Glutamatergic neuron (in vitro differentiated cells): ENCODE measurements around the gene IRAK3. TPM values are rescaled to one million over a fixed set of nuclear protein-coding genes. Genes with fewer than 3 reads are reported as not detected.
"Not testable (repeated sequence)": the region's sequence is repeated elsewhere in the genome, so short reads cannot be mapped to it uniquely, and the experiment has no call there.

Experiments
- DNase-seq: peaks from one replicate; pipeline ENCODE4 v3.0.0; 2022
- H3K27ac Mint-ChIP-seq: one replicate; pipeline ENCODE4 v1.8.0; 2020; ENCODE audit warnings: mild to moderate bottlenecking, mixed read lengths, inconsistent platforms; ENCODE audit not compliant: unreplicated experiment
- H3K27me3 Mint-ChIP-seq: one replicate; pipeline ENCODE4 v1.8.0; 2020; ENCODE audit warnings: mild to moderate bottlenecking, moderate library complexity, mixed read lengths, inconsistent platforms; ENCODE audit not compliant: unreplicated experiment
- H3K36me3 Mint-ChIP-seq: one replicate; pipeline ENCODE4 v1.8.0; 2020; ENCODE audit warnings: mild to moderate bottlenecking, mixed read lengths, inconsistent platforms; ENCODE audit not compliant: unreplicated experiment
- H3K4me1 Mint-ChIP-seq: one replicate; pipeline ENCODE4 v1.8.0; 2020; ENCODE audit warnings: mild to moderate bottlenecking, low read depth, mixed read lengths, inconsistent platforms; ENCODE audit not compliant: unreplicated experiment
- H3K4me3 Mint-ChIP-seq: one replicate; pipeline ENCODE4 v1.8.0; 2020; ENCODE audit warnings: mild to moderate bottlenecking, mixed read lengths, inconsistent platforms; ENCODE audit not compliant: unreplicated experiment
- H3K9me3 Mint-ChIP-seq: one replicate; pipeline ENCODE4 v1.8.0; 2020; ENCODE audit warnings: mild to moderate bottlenecking, moderate library complexity, mixed read lengths, inconsistent platforms; ENCODE audit not compliant: unreplicated experiment
- CTCF ChIP-seq: fragments of 200-600 bp; sonication (generic); IDR thresholded peaks from one replicate; pipeline ENCODE4 v1.5.0; 2021; ENCODE audit not compliant: partially characterized antibody, unreplicated experiment
- total RNA-seq: library from RNA; stranded (reverse); fragmentation: NEBNext Ultra II Directional; extraction: Animal tissue kit (Norgen Biotek cat#: 25700); gene quantifications from one replicate; pipeline ENCODE4 v1.2.1, GENCODE V29; 2021; ENCODE audit not compliant: unreplicated experiment

The IRAK3 gene
- total RNA-seq, 1 donor from 2014 or later = 3.9 TPM

GRCh38 chr12:66206141-66206540 is 17.1 kb downstream of the IRAK3 start:
- TF ChIP-seq CTCF = no peak
- Mint-ChIP-seq H3K4me1 (no peaks in the 10 kb centered on the region), H3K27ac (no peak overlapping the region), H3K4me3 (no peak overlapping the region), H3K36me3 (peaks cover 6% of the 10 kb centered on the region), H3K27me3 (no peaks in the 10 kb centered on the region), H3K9me3 (no peaks in the 10 kb centered on the region)
- no peak for DNase-seq

- Mint-ChIP-seq H3K27me3 (no peaks in the 10 kb centered on the region), H3K4me1 (no peaks in the 10 kb centered on the region), H3K9me3 (peaks cover 2% of the 10 kb centered on the region), H3K4me3 (no peak overlapping the region), H3K36me3 (peaks cover 17% of the 10 kb centered on the region), H3K27ac (no peak overlapping the region)
- DNase-seq = no peak
- TF ChIP-seq CTCF = no peak
Observed at GRCh38 chr12:66210840-66211239, 21.8 kb downstream of the IRAK3 start.

- not testable (repeated sequence) for H3K9me3 Mint-ChIP-seq, H3K27me3 Mint-ChIP-seq, DNase-seq, H3K27ac Mint-ChIP-seq, H3K4me1 Mint-ChIP-seq, H3K4me3 Mint-ChIP-seq
- peaks cover 17% of the 10 kb centered on the region for H3K36me3 Mint-ChIP-seq
Observed at GRCh38 chr12:66211573-66211972, 22.6 kb downstream of the IRAK3 start.

GRCh38 chr12:66213011-66213410 is 24.0 kb downstream of the IRAK3 start:
- not testable (repeated sequence) for H3K27me3 Mint-ChIP-seq, H3K27ac Mint-ChIP-seq, H3K9me3 Mint-ChIP-seq, H3K4me3 Mint-ChIP-seq, DNase-seq, H3K4me1 Mint-ChIP-seq
- peaks cover 13% of the 10 kb centered on the region for H3K36me3 Mint-ChIP-seq

- Mint-ChIP-seq H3K27ac (no peak overlapping the region), H3K27me3 (no peaks in the 10 kb centered on the region), H3K4me1 (no peaks in the 10 kb centered on the region), H3K4me3 (no peak overlapping the region), H3K9me3 (peaks cover 3% of the 10 kb centered on the region), H3K36me3 (peaks cover 6% of the 10 kb centered on the region)
- no peak for TF ChIP-seq CTCF
- no peak for DNase-seq
Observed at GRCh38 chr12:66217342-66217917, 28.4 kb downstream of the IRAK3 start.

GRCh38 chr12:66228462-66228861 is 39.4 kb downstream of the IRAK3 start:
- Mint-ChIP-seq H3K36me3 (no peaks in the 10 kb centered on the region), H3K4me3 (no peak overlapping the region), H3K9me3 (peaks cover 2% of the 10 kb centered on the region), H3K27me3 (no peaks in the 10 kb centered on the region), H3K4me1 (peaks cover 7% of the 10 kb centered on the region), H3K27ac (no peak overlapping the region)
- no peak for TF ChIP-seq CTCF
- DNase-seq = no peak
